ENCODE measurements around the gene CCR1. TPM values are rescaled to one million over a fixed set of nuclear protein-coding genes. Genes with fewer than 3 reads are reported as not detected.
A peak's percentile ranks its signal among the peaks of the same experiment; 100 is the strongest.

Gene CCR1
- 10 to 100 TPM in 1 of 2 donors, 1 to 10 TPM in 1; 5.9 to 10.7 TPM for total RNA-seq
- 1 to 10 TPM; 1.4 to 4.4 TPM for polyA plus RNA-seq

DNA sequence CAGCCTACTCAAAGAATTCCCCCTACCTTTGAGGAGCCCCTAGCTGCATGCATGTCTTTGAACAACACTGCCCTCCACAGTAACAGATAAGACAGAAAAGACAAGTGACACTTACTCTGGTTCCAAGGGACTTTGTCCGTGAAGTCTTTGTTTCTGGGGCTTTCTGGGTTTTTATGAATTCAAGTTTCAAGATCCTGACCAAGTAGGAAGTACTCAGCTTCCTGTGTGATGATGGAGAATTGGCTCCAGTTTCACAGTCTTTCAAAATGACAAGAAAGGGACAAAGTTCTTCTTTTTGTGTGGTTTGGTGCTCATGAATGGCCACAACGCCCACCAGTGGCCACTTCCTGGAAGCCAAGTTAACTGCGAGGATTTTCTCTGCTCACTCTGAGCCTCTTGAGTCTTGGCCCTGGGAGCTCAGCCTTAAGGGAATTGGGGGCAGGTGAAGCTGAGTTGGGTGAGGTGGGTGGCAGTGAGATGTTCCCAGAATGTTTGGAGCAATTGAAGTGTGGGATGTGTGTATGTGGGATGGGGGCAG lies at the start of gene CCR1:
Gene CCR1 (minus strand): TSS at position 147 of the 538 bp plus-strand sequence. CDS start 4,000 bp downstream, outside the sequence.
- TF ChIP-seq YY1 (IDR thresholded peaks at IDR 0.05) = no peak
- TF ChIP-seq NR2F2 (IDR thresholded peaks at IDR 0.05) = no peak
- peak in 1 of 2 donors; percentile 9 for TF ChIP-seq HNF4A (conservative IDR thresholded peaks at IDR 0.05)
- TF ChIP-seq, protein P1, sequence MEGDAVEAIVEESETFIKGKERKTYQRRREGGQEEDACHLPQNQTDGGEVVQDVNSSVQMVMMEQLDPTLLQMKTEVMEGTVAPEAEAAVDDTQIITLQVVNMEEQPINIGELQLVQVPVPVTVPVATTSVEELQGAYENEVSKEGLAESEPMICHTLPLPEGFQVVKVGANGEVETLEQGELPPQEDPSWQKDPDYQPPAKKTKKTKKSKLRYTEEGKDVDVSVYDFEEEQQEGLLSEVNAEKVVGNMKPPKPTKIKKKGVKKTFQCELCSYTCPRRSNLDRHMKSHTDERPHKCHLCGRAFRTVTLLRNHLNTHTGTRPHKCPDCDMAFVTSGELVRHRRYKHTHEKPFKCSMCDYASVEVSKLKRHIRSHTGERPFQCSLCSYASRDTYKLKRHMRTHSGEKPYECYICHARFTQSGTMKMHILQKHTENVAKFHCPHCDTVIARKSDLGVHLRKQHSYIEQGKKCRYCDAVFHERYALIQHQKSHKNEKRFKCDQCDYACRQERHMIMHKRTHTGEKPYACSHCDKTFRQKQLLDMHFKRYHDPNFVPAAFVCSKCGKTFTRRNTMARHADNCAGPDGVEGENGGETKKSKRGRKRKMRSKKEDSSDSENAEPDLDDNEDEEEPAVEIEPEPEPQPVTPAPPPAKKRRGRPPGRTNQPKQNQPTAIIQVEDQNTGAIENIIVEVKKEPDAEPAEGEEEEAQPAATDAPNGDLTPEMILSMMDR (IDR thresholded peaks at IDR 0.05; ENCODE audit: low read depth, low read length, missing input control) = peak; percentile 12
- TF ChIP-seq RXRA (IDR thresholded peaks at IDR 0.05) = no peak
- no peak for TF ChIP-seq SP1 (IDR thresholded peaks at IDR 0.05)
- TF ChIP-seq RAD21 (IDR thresholded peaks at IDR 0.05) = peak; percentile 60 to 66
- TF ChIP-seq EGR1 (IDR thresholded peaks at IDR 0.05; ENCODE audit: low read depth in 2 of 2) = no peak
- no peak for DNase-seq (ENCODE audit: low spot score)
- Histone ChIP-seq H3K27me3 (ENCODE audit: control insufficient read depth in 4 of 4, insufficient read depth in 4 of 4, low read length in 3 of 4) (no peaks in the 10 kb centered on the region), H3K9ac (ENCODE audit: low read depth in 1 of 2, low read length in 2 of 2) (peak within 1 kb of the TSS in 1 of 2 donors; percentile 40), H3K36me3 (ENCODE audit: control insufficient read depth in 4 of 4, insufficient read depth in 3 of 4, low read depth in 1 of 4, low read length in 3 of 4) (peaks cover 0 to 1% (median 0%) of the 10 kb centered on the region in 4 donors), H3K4me3 (ENCODE audit: low read depth in 1 of 3, low read length in 3 of 3) (peak within 1 kb of the TSS in 1 of 3 donors; percentile 26), H3K9me3 (ENCODE audit: control insufficient read depth in 4 of 4, low read length in 3 of 4) (no peaks in the 10 kb centered on the region), H3K27ac (ENCODE audit: low read depth in 1 of 2, low read length in 2 of 2) (peak within 1 kb of the TSS in 1 of 2 donors; percentile 18), H3K4me1 (ENCODE audit: control insufficient read depth in 4 of 4, insufficient read depth in 4 of 4, low read length in 3 of 4) (no peaks in the 10 kb centered on the region)
- 14% methylated on average over 3 of the region's 3 CpGs for WGBS

DNA sequence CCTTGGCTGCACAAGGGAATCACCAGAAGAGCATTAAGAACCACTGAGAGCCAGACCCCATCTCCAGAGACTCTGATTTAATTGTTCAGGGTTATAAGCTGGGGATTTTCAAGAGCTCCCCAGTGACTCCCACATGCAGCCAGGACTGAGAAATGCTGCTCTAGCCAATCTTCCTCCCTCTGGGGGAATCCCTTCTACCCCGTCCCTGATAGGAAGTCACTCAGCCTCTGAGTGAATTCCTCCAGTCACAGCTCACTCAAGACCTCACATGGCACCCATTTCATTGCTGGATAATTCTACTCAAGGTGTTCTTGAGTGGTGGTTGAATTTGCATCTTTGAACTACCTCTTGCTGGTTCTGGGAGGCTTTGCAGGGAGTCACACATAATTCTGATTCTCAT lies 44.9 kb upstream of the CCR1 start:
- H3K27me3 ChIP-seq (ENCODE audit: control insufficient read depth in 4 of 4, insufficient read depth in 4 of 4, low read length in 3 of 4) = no peaks in the 10 kb centered on the region
- H3K36me3 ChIP-seq (ENCODE audit: control insufficient read depth in 4 of 4, insufficient read depth in 3 of 4, low read depth in 1 of 4, low read length in 3 of 4) = no peaks in the 10 kb centered on the region
- no peak overlapping the region for H3K27ac ChIP-seq (ENCODE audit: low read depth in 1 of 2, low read length in 2 of 2)
- DNase-seq (ENCODE audit: low spot score) = no peak
- 42% methylated on average over 1 of the region's 1 CpG for WGBS
- H3K4me1 ChIP-seq (ENCODE audit: control insufficient read depth in 4 of 4, insufficient read depth in 4 of 4, low read length in 3 of 4) = no peaks in the 10 kb centered on the region
- TF ChIP-seq YY1 (IDR thresholded peaks at IDR 0.05) (no peak), JUND (IDR thresholded peaks at IDR 0.05) (no peak), FOXA2 (IDR thresholded peaks at IDR 0.05) (no peak), GABPA (IDR thresholded peaks at IDR 0.05 in 1 of 2, conservative IDR thresholded peaks at IDR 0.05 in 1 of 2) (no peak), RXRA (IDR thresholded peaks at IDR 0.05) (no peak), SP1 (IDR thresholded peaks at IDR 0.05) (no peak), TAF1 (conservative IDR thresholded peaks at IDR 0.05) (no peak), NR2F2 (IDR thresholded peaks at IDR 0.05) (no peak), FOXA1 (IDR thresholded peaks at IDR 0.05) (no peak), RAD21 (IDR thresholded peaks at IDR 0.05) (no peak), HNF4A (conservative IDR thresholded peaks at IDR 0.05) (no peak), HNF4G (IDR thresholded peaks at IDR 0.05) (no peak)
- TF ChIP-seq, protein P2, sequence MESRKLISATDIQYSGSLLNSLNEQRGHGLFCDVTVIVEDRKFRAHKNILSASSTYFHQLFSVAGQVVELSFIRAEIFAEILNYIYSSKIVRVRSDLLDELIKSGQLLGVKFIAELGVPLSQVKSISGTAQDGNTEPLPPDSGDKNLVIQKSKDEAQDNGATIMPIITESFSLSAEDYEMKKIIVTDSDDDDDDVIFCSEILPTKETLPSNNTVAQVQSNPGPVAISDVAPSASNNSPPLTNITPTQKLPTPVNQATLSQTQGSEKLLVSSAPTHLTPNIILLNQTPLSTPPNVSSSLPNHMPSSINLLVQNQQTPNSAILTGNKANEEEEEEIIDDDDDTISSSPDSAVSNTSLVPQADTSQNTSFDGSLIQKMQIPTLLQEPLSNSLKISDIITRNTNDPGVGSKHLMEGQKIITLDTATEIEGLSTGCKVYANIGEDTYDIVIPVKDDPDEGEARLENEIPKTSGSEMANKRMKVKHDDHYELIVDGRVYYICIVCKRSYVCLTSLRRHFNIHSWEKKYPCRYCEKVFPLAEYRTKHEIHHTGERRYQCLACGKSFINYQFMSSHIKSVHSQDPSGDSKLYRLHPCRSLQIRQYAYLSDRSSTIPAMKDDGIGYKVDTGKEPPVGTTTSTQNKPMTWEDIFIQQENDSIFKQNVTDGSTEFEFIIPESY (IDR thresholded peaks at IDR 0.05) = no peak
- TF ChIP-seq, protein P1 (IDR thresholded peaks at IDR 0.05; ENCODE audit: low read depth, low read length, missing input control) = no peak
- TF ChIP-seq, protein P3, sequence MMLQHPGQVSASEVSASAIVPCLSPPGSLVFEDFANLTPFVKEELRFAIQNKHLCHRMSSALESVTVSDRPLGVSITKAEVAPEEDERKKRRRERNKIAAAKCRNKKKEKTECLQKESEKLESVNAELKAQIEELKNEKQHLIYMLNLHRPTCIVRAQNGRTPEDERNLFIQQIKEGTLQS (IDR thresholded peaks at IDR 0.05) = no peak
- no peaks in the 10 kb centered on the region for H3K9me3 ChIP-seq (ENCODE audit: control insufficient read depth in 4 of 4, low read length in 3 of 4)
- H3K9ac ChIP-seq (ENCODE audit: low read depth in 1 of 2, low read length in 2 of 2) = no peak overlapping the region
- no peak overlapping the region for H3K4me3 ChIP-seq (ENCODE audit: low read depth in 1 of 3, low read length in 3 of 3)
